ENCODE results near the gene ITGA8. TPM values are rescaled to one million over a fixed set of nuclear protein-coding genes. Genes with fewer than 3 reads are reported as not detected.

The ITGA8 gene
- total and polyA plus RNA-seq, 8 donors, result 1.7 to 55.8 (median 22.0) TPM

DNA sequence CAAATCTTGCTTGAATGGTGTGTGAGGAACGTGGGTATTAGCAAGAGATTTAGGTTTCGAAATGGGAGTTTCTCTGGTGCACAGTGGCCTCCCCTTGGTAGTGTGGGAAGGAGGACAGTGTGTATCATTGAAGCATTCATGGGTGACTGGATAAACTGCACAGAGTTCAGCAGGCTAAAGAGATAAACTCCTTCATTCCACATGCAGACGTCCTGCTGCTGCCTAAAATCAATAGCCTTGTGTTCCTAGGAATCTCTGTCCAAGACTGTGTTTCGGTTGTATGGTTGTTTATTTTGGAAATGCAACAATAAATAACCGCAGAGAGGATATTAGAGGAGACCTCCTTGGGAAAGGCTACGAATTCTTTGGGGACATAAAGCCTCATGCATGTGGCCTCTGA lies 247.7 kb downstream of the ITGA8 start:
- WGBS, 5 donors, result 30 to 47% (median 39%) methylated on average over 6 of the region's 6 CpGs
- Histone ChIP-seq H3K36me3 (no peaks in the 10 kb centered on the region), H3K27me3 (no peaks in the 10 kb centered on the region), H3K9me3 (no peaks in the 10 kb centered on the region), H3K4me1 (peaks cover 0 to 9% (median 0%) of the 10 kb centered on the region in 4 donors), H3K4me3 (no peak overlapping the region), H3K27ac (no peak overlapping the region)
- intact Hi-C loops (cut with DNase I; ENCODE audit: low total_unique reads), result no loop called here
- no peak for DNase-seq
- TF ChIP-seq EP300 (IDR thresholded peaks at IDR 0.05) (no peak), POLR2A (IDR thresholded peaks at IDR 0.05) (no peak), POLR2AphosphoS5 (IDR thresholded peaks at IDR 0.05) (no peak)
- TF ChIP-seq, protein P1, sequence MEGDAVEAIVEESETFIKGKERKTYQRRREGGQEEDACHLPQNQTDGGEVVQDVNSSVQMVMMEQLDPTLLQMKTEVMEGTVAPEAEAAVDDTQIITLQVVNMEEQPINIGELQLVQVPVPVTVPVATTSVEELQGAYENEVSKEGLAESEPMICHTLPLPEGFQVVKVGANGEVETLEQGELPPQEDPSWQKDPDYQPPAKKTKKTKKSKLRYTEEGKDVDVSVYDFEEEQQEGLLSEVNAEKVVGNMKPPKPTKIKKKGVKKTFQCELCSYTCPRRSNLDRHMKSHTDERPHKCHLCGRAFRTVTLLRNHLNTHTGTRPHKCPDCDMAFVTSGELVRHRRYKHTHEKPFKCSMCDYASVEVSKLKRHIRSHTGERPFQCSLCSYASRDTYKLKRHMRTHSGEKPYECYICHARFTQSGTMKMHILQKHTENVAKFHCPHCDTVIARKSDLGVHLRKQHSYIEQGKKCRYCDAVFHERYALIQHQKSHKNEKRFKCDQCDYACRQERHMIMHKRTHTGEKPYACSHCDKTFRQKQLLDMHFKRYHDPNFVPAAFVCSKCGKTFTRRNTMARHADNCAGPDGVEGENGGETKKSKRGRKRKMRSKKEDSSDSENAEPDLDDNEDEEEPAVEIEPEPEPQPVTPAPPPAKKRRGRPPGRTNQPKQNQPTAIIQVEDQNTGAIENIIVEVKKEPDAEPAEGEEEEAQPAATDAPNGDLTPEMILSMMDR (IDR thresholded peaks at IDR 0.05), result no peak

DNA sequence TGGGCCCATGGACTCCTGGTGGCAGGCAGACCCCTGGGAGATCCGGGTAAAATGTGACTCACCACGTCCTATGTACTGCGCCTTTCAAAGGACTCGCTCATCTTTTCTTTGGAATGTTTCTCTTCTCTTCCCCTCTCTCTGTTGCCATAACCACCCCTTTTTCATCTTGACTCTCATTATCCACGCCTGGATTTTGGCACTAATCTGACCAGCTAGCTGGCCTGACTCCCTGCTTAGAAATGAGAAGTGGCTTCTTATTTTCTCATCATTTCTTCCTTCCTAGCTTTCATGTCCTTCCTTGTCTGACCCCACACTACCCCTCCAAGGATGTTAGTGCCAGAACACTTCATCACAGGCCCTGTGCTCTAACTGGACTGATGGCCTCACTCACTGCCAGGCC lies 250.6 kb downstream of the ITGA8 start:
- Histone ChIP-seq H3K27ac (no peak overlapping the region), H3K4me3 (no peak overlapping the region), H3K36me3 (no peaks in the 10 kb centered on the region), H3K9me3 (no peaks in the 10 kb centered on the region), H3K4me1 (peaks cover 0 to 9% (median 0%) of the 10 kb centered on the region in 4 donors), H3K27me3 (no peaks in the 10 kb centered on the region)
- 84 to 92% (median 88%) methylated on average over 5 of the region's 5 CpGs for WGBS, 5 donors
- DNase-seq, result no peak
- TF ChIP-seq POLR2A (IDR thresholded peaks at IDR 0.05) (no peak), EP300 (IDR thresholded peaks at IDR 0.05) (no peak), POLR2AphosphoS5 (IDR thresholded peaks at IDR 0.05) (no peak)
- TF ChIP-seq, protein P1 (IDR thresholded peaks at IDR 0.05), result no peak
- intact Hi-C loops (cut with DNase I; ENCODE audit: low total_unique reads), result no loop called here

DNA sequence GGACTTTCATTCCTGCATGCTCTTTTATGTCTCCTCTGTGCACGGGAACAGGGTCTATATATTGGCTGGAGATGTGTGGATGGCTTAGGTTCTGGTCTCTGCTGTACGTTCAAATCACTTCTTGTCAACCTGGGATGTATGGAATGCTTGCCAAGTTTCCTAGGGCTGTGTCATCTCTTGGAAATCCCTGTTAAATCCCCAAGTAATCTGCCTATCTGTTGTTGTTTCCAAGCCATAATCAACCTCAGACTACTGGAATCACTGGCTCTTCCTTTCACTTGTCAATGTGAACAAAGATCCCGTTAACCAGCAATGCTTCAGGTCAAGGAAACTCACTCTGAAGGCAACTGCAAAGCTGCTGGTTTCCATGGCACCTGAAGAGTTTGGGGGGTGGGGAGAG lies 255.3 kb downstream of the ITGA8 start:
- Histone ChIP-seq H3K27me3 (no peaks in the 10 kb centered on the region), H3K4me3 (no peak overlapping the region), H3K36me3 (no peaks in the 10 kb centered on the region), H3K27ac (no peak overlapping the region), H3K4me1 (no peaks in the 10 kb centered on the region), H3K9me3 (no peaks in the 10 kb centered on the region)
- TF ChIP-seq POLR2A (IDR thresholded peaks at IDR 0.05) (no peak), EP300 (IDR thresholded peaks at IDR 0.05) (no peak), POLR2AphosphoS5 (IDR thresholded peaks at IDR 0.05) (no peak)
- TF ChIP-seq, protein P1 (IDR thresholded peaks at IDR 0.05), result no peak
- 61 to 75% (median 65%) methylated on average over 3 of the region's 3 CpGs for WGBS, 5 donors
- no peak for DNase-seq
- intact Hi-C loops (cut with DNase I; ENCODE audit: low total_unique reads), result no loop called here

Other genes starting within 250 kb of the ITGA8 start
- gene MINDY3, start 140.6 kb upstream of the ITGA8 start, total RNA-seq, result 10 to 100 TPM in 4 of 5 donors, 1 to 10 TPM in 1; 7.6 to 55.4 (median 30.6) TPM
- gene MINDY3, start 140.6 kb upstream of the ITGA8 start, polyA plus RNA-seq, result 10 to 100 TPM; 11.3 to 19.1 (median 16.2) TPM

Measured in stomach (tissue), 9 donors.